NCI-H460 (cell line): ENCODE data around the gene CCN2. TPM values are rescaled to one million over a fixed set of nuclear protein-coding genes. Genes with fewer than 3 reads are reported as not detected.
A peak's percentile ranks its signal among the peaks of the same experiment; 100 is the strongest.

Experiments used
- DNase-seq: peaks from one replicate; pipeline ENCODE4 v3.0.0-alpha.2; 2016; ENCODE audit warnings: low read depth; ENCODE audit errors: extremely low read depth
- total RNA-seq: library from RNA; depleted of rRNA; stranded (reverse); fragments of >200 nt; shearing (Covaris generic); gene quantifications from 2 replicates; pipeline ENCODE4 v1.2.3, GENCODE V29; 2014

CCN2 gene
- total RNA-seq, 1 experiment from 2014 or later = 74.9 TPM

DNA sequence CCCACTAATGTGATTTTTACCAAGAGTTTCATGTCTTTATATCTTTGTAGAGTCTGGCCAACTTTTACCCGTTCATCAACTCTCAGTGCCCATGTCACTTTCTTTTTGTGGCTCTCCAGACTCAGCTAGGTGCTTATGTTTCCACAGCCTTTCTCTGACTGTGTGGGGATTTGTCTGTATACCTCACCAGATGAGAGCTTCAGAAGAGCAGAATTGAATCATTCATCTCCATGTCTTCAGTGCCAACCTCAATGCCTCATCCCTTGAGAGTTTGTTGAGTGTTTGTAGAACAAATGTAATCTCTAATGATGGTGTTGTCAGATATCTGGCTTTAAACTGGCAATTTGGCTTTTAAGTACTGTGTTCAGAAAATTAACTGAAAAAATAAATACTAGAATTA, 16.8 kb upstream of the CCN2 start:
- no peak for DNase-seq

DNA sequence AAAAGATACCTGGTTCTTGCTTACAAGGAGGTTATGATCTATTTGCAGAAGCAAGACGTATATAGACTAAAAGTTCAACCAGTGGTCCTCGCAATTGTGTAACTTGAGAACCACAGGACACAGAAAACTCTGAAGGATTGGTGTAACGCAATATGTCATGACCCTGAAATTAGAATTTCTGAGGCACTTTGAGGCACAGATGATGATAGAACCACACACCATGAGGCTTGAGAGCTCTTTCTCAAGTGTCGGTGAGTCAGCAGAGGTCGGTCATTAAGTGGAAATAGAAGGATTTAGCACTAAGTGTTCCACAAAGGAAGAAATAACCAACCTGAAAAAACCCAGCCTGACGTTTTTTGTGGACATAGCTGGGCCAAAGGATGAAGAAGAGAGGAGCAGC, 15.3 kb upstream of the CCN2 start:
- DNase-seq = no peak

DNA sequence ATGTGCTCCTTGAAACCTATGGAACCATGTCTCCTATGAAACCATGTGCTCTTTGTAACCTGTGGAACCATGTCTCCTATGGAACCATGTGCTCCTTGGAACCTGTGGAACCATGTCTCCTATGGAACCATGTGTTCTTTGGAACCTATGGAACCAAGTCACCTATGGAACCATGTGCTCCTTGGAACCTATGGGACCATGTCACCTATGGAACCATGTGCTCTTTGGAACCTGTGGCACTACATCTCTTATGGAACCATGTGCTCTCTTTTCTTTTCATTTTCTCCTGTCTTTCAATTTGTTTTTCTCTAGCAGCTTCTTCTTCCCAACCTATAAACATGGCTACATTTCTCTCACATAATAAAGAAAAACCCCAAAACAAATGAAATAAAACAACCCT, 11.9 kb upstream of the CCN2 start:
- DNase-seq = no peak

DNA sequence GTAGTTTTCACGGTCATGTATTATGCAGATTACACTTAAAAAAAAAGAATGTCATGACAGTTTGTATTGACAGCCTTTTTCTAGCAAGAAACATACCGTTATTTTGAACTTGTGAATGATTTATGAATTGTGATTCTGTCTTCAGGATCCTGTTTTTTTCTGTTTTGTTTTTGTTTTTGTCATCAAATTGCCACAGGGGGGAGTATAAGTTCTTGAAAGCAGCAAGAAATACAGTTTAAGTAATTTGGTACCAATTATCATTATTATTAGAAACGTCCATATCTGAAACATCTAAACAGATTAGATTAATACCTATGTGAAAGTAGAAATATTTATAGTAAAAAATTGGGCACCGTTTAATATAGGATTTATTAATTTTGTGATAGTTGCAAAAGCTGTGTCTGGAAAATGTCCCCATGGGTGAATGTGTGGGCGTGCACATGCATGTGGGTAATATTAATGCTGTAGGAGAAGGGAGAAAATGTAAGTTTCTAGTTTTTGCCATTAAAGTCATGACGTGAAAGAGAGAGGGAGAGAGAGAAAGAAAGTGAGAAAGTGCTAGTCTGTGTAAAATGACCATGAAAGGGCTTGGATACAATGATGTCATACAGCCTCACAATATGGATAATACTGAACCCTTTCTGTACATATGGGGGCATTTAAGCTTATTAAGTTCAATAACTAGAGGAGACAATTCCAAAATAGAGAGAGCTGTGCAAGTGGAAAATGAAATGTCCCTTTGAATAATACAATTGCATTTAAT, 9.4 kb upstream of the CCN2 start:
- DNase-seq = no peak

DNA sequence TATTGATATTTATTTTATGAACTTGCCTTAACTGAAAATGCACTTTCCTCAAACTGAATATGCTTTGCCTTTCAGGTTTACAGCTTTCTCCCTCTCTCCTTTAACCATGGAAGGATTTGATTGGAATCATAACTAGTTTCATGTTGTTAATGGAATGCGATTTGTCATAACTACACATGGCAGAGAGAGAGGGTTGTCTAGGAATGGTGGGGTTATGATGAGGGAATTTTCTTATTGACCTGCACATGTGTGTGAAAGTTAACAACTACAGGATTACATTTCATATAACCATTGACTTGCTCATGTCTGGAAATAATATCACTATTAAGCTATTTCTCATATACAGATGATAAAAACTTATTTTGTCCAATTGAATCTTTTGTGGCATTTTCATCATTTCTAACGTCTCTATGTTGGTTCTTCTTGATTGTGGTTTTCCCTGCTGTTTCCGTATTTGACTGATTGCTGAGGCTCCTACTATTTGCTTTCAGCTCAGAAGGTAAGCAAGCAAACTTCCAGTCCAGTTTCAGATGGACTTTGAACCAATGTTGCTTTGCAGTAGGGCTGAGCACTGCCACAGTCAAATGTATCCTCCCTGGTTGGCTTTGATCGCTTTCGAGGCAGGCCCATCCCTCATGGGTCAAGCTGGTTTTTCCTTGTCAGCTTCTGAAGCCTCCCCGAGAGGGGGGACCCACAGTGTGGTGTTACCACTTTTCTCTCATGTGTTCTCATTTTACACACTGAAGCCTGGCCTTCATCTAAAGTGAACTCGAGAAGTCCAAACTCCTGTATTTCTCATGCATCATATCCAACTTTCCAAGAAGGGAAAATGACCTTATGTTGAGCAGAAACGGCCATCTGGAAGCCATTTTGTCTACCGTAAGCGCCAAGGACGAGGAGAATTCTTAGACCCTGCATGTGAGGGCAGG, 7.6 kb upstream of the CCN2 start:
- DNase-seq = no peak

DNA sequence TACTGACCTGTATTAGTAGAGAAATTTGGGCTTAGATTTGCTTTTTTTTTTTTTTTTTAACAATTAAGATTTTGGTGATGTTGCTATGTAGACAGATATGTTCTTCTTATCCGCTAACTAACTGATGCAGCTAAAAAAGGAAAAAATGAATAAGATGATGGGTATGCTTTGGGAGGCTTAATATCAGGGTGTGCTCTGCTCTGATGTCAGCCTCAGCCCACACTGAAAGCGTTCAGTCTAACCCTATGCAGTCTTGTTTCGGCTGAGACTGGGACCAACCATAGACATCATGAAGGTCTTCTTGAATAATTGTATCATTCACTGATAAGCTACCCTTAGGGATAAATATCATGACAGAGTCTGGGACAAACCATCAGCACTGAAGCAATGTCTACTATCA, 6.9 kb upstream of the CCN2 start:
- no peak for DNase-seq

DNA sequence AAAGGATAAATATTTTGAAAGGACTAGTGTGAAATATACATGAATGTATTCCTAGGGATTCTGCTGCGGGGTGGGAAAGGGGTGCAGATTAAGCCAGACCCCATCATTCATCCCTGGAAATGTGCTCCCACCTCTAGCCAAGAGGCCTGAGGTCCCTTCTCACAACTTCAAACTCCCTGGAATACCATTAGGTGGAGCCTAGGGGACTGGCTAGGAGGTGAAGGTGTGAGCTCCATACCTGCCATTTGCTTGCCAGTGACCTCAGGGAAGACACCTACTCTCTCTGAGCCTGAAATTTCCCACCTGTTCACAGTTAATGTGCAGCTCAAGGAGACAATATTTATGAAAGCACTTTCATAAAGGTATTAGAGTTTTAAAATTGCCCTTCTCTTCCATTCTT, 4.7 kb upstream of the CCN2 start:
- DNase-seq = no peak

DNA sequence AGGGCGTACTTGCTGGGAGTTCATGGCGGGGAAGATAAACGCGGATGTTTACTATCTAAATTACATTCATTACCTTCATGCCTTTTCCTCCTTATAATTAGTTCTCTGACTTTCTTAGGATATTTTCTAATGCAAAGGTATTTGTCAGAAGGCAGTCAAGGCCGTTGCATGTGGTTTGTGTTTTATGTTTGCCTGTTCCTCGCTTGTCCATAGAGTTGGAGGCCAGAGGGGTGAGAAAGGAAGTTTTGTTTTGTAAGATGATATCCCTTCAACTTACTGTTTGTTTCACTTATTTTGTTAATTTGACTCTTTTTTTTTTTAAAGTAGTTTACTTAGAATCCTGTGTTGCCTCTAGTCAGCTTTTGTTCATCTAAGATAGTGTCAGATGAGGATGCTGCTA, 4.0 kb upstream of the CCN2 start:
- DNase-seq = no peak

DNA sequence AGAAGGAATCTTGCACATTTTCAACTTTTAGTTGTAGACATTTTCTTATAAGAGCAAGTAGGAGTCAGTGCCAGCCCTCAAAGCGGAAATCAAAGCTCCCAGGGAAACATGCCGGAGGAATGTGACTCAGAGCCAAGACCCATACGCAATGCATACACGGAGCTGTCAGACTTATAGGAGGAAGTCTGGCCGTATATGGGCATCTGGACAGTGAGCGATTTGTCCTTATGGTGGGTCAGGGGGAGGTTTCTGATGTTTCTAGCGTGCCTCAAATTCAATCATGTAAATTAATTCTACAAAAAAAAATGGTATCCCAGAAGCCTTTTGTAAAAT, 3.6 kb upstream of the CCN2 start:
- DNase-seq = peak; percentile 87

DNA sequence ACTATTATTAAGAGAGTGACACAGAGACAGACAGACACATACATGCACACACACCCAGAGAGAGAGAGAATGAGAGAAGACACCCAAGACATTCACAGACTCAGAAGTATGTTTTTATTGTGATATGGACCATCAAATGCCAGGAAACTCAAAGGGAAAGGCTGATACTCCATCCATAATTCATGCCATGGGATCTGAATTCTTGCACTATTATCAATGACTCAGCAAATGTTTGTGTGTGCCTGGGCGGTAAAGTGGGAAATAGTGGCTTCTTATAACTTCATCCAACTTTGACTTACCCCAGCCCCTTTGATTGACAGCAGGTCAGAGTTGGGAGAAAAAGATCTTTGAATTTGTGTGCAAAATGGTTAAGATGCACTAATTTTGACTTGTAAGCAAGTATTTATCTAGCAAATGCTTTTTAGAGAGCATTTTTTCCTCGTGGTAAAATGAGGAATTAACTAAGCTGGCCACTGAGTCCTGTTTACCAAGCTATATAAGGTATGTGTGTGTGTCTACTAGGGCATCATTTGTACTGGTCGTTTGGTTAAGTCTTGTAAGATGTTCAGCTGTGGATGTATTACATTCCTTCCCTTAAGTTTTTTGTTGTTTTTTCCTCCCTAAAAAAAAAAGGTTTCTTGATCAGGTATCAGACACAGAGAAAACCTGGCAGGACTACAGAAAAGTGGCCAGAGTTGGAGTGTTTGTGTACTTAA, 3.0 kb upstream of the CCN2 start:
- no peak for DNase-seq

DNA sequence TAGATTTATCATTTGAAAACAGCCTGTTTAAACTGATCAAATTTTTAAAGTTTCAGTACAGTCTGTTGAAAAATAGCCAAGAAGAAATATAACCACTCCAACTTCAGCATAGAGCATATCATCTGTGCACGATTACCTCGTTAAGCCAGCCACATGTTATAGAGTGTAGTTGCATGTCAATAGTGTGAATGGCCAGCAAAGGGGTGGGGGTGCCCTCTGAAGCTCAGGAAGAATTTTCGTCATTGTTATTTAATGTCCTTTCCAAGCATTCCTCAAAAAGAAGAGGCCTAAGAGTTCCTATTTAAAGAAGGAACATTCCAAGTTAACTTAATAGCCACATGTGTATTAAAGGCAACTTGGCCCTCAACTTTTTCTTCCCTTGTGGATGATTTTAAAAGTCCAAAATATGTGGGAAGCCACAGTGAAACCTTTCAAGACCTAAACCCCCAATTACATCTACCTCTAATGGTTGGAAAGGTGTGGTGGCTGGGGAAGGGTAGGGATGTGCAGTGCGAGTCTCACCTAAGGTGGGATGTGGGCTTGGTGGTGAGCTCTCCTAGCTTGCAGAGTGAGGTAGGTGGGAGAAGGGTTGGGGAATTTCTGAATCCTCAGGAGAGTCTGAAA, 1.8 kb upstream of the CCN2 start:
- DNase-seq = no peak

DNA sequence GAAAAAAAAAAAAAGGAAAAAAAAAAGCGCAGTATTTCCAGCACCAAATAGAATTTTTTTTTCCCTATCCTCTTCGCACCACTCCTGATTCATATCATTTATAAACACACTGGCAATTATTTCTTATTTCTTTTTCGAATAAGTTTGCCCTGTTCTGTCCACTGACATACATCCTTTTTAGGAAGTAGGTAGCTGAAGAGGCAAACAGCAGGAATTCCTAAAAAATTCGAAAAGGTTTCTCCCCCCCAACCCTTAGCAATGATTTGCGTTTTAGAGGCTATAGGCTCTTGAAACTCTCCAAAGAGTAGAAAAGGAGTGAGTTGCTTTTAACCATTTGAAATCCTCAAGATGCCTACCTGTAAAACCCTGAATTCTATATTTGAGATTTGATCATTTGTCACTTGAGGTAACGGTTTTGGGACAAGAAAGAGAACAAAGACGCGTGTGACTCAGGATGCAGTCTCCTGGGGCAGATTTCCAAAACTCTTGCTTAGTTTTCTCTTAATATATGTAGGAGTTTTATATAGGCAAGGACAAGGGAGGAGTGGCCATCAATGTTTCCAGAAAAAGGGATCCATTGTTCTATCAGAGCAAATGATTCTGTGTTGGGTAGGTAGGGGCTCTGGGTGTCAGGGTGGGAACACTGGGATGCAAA, 531 bp upstream of the CCN2 start:
- DNase-seq = no peak

DNA sequence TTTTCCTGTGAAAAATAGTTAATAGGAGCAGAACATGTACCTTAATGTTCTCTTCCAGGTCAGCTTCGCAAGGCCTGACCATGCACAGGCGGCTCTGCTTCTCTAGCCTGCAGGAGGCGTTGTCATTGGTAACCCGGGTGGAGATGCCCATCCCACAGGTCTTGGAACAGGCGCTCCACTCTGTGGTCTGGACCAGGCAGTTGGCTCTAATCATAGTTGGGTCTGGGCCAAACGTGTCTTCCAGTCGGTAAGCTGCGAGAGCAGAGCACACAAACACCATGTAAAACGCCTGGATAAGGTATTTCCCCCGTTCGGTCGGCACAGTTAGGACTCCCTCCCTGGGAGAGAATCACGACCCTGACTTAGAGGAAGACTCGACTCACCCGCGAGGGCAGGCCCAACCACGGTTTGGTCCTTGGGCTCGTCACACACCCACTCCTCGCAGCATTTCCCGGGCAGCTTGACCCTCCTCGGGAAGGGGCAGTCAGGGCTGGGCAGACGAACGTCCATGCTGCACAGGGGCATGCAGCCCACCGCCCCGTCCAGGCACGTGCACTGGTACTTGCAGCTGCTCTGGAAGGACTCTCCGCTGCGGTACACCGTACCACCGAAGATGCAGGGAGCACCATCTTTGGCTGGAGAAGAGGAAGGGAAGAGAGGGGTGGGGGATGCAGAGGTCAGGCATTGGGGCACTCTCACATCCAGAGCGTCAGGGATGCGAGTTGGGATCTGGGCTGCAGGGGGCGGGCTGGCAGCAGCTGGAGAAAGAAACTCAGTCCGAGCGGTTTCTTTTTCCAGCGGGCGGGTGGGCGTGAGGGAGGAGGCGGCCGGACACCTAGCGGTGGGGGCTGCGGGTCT, 1.0 kb downstream of the CCN2 start:
- DNase-seq = peak; percentile 60

DNA sequence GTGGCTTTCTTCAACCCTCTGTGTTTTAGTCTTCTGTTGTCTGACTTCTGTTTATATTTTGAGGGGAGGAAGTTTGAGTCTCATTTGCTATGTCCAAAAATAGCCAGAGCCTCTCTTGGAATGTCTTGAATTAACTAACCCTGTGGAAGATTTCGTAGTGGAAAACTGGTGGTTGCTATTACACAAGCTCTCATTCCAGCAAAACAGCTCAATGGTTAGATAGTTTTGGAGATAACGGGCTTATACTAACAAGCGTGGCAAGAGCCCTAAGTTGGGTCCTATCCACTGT, 1.6 kb downstream of the CCN2 start:
- no peak for DNase-seq

DNA sequence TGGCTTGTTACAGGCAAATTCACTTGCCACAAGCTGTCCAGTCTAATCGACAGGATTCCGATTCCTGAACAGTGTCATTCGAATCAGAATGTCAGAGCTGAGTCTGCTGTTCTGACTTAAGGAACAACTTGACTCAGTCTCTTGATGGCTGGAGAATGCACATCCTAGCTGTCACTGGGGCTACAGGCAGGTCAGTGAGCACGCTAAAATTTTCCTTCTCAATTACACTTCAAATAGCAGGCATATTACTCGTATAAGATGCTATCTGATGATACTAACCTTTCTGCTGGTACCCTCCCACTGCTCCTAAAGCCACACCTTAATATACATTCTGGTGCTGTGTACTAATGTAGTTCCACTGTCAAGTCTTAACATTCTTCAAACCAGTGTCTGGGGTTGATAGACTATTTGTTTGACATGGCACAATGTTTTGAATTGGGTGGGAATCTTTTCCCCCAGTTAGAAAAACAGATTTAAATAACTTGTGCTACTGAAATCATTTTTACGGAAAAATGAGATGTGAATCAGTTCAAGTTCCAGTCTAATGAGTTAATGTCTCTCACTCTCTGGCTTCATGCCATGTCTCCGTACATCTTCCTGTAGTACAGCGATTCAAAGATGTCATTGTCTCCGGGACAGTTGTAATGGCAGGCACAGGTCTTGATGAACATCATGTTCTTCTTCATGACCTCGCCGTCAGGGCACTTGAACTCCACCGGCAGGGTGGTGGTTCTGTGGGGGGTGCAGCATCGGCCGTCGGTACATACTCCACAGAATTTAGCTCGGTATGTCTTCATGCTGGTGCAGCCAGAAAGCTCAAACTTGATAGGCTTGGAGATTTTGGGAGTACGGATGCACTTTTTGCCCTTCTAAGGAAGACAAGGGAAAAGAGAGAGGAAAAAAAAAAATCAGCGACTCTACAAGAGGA, 2.2 kb downstream of the CCN2 start:
- no peak for DNase-seq

DNA sequence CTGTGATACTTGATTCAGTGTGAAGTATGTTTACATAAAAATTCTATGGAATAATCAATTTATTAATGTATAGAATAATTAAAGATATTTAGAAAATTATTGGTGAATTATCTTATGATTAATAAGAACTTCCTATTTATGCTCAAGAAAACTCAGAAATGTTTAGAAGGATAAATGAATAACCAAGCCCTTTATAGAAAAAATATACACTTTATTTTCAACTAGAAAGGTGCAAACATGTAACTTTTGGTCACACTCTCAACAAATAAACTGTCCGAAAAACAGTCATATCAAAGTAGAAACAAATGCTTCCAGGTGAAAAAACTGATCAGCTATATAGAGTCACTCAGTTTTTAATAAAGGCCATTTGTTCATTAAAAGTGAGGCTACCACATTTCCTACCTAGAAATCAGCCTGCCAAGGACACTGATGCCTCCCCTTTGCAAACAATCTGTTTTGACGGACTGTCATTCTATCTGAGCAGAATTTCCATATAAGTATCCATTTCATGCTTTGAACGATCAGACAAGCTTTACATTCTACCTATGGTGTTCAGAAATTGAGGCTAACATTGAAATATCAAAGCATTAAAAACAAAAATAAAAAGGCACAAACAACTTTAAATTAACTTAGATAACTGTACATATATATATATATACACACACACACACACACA, 3.0 kb downstream of the CCN2 start:
- no peak for DNase-seq

DNA sequence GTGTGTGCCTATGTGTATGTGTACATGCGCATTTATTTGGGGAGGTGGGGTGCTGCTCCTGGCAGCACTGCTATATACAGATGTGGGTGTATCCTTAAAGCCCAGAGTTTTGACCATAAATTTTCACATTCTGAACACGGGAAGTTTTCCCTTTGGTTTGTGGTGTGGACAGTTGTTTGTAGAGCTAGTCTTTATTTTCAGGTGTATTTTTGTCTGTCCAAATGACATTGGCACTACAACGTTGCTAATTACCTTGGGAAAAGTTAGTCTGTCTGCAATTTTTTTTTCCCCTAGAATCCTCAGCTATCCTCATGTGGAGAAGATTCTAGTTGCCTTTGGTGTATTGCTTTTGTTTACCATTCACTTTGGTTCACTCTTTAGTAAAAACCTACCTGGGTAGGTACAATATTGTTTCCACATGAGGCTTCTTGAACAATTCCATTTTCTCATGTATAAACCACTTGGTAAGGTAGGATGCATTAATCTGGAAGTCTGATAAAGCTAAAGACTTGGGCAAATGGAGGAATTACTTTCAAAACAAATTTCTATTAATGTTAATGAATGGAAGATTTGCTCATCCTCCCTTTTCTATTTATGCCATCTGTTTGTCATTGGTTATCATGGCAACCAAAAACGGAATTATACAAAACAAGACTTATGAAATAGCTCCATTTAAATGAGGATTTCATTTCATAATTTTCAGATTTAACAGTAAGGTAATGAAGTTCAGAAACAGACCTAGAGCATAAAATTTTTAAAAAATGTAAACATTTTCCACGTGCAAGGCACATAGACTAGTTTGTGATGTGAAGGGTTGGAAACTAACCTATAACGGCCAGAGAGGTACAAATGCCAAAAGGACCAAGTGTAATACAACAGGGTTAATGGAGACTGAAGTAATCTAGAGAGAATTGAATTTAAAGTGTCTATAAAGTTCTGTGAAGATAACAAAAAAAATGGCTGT, 3.9 kb downstream of the CCN2 start:
- DNase-seq = no peak
